Small intestine (tissue), 7 donors: ENCODE measurements around the gene CATSPER4. TPM values are rescaled to one million over a fixed set of nuclear protein-coding genes. Genes with fewer than 3 reads are reported as not detected.

Source experiments
- DNase-seq, 2 donors: peaks; one replicate each; pipeline versions ENCODE4 v3.0.0 to v3.0.0-alpha.2; 2013
- FAIRE-seq: peaks from 2 replicates; lab custom pipeline; 2012; peaks lifted over from hg19 to GRCh38; lab: Jason Lieb, UNC
- H3K27ac ChIP-seq, 3 donors: one replicate each; pipeline ENCODE4 v1.5.1; 2013; ENCODE audit warnings: low read length in 2 of 3, mild to moderate bottlenecking in 2 of 3, control low read depth in 1 of 3, inconsistent platforms in 1 of 3, low read depth in 1 of 3, moderate library complexity in 1 of 3
- H3K27me3 ChIP-seq, 3 donors: one replicate each; pipeline ENCODE4 v1.6.1; 2013; ENCODE audit warnings: low read length in 3 of 3, inconsistent platforms in 1 of 3; ENCODE audit not compliant: control insufficient read depth in 3 of 3, insufficient read depth in 3 of 3
- H3K36me3 ChIP-seq, 3 donors: one replicate each; pipeline ENCODE4 v1.6.1; 2013; ENCODE audit warnings: low read length in 3 of 3, inconsistent platforms in 1 of 3, low read depth in 1 of 3, mild to moderate bottlenecking in 1 of 3, moderate library complexity in 1 of 3; ENCODE audit not compliant: control insufficient read depth in 3 of 3, insufficient read depth in 2 of 3
- H3K4me1 ChIP-seq, 3 donors: one replicate each; pipeline ENCODE4 v1.6.1; 2013; ENCODE audit warnings: low read length in 2 of 3, inconsistent platforms in 1 of 3, low read depth in 1 of 3, mild to moderate bottlenecking in 1 of 3, moderate library complexity in 1 of 3; ENCODE audit not compliant: control insufficient read depth in 3 of 3, insufficient read depth in 2 of 3
- H3K4me3 ChIP-seq, 3 donors: one replicate each; pipeline ENCODE4 v1.5.1; 2013; ENCODE audit warnings: low read length in 3 of 3, control low read depth in 1 of 3, inconsistent platforms in 1 of 3, low read depth in 1 of 3, mild to moderate bottlenecking in 1 of 3, moderate library complexity in 1 of 3
- H3K9me3 ChIP-seq, 2 donors: one replicate each; pipeline ENCODE4 v1.6.1; 2013; ENCODE audit warnings: low read depth in 1 of 2, low read length in 1 of 2; ENCODE audit not compliant: control insufficient read depth in 2 of 2, insufficient read depth in 1 of 2
- WGBS, 3 donors: extraction: QIAGEN DNeasy Blood & Tissue Kit; methylation state at CpG; one replicate each; pipeline ENCODE4 v1.1.7; 2013; 5-methylcytosine and 5-hydroxymethylcytosine counted together
- polyA plus RNA-seq, 4 donors: library from polyadenylated mRNA; stranded (reverse) in 3 of 4; unstranded in 1 of 4; fragments of 200-250 nt in 3 of 4; fragments of 120-200 nt in 1 of 4; gene quantifications; one replicate each; pipeline versions ENCODE4 v1.2.1 to v1.2.3, GENCODE V29; 2013
- donor health status: healthy with polysubstance abuse.
- donor health status: control.
- donor health status: control.
- donor health status: Bipolar disorder and iron deficiency.
- donor health status: healthy.

CATSPER4 gene
- polyA plus RNA-seq, 4 donors: 0.09 TPM; not detected in 3

- no peaks in the 10 kb centered on the region for H3K36me3 ChIP-seq
- peak within 1 kb of the TSS; percentile 86 to 91 (median 91) for H3K27ac ChIP-seq
- H3K9me3 ChIP-seq: no peaks in the 10 kb centered on the region
- peaks cover 0 to 8% (median 0%) of the 10 kb centered on the region in 3 donors for H3K4me1 ChIP-seq
- WGBS, 3 donors: 0% methylated on average over 52 to 73 of the region's 73 CpGs
- DNase-seq (peak; percentile 99), FAIRE-seq (peak; percentile 41)
- H3K27me3 ChIP-seq: no peaks in the 10 kb centered on the region
- peak within 1 kb of the TSS; percentile 56 to 75 (median 74) for H3K4me3 ChIP-seq
Measured at GRCh38 chr1:26233903-26234643, 43.7 kb downstream of the CATSPER4 start, which contains the start of gene CEP85. Gene CEP85 (plus strand): TSS chr1:26234200. CDS start chr1:26239784, 5,584 bp downstream.

DNA sequence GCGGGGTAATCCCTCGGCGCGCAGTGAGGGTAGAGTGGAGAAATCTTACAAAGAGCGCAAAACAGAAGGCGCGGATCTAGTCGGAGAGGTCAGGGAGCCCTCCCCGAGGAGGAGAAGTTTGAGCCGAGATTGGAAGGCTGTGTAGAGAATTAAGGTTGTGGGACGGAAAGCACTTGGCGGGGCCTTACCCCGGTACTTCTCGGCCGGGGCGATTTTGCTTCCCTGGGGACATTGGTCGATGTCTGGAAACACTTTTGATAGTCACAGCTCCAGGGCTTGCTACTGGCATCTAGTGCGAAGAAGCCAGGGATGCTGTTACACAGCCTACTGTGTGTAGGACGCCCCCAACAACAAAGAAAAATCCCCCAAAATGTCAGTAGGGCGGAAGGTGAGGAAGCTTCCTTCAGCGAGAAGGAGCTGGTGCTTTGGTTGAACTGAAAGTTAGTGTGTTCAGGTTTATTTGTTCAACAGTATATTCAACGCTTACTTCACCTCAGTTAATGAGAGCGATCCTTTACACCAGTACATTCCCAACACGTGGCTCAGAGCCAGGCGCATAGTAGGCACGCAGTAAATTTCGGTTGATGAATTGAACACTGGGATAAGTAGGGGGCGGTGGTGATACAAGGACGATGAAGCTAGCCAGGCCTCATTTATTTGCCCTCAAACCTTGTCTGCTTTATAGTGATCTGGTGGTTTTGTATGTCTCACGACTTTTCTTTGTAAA, 44.4 kb downstream of the CATSPER4 start:
- no peak for FAIRE-seq
- Histone ChIP-seq H3K27me3 (no peaks in the 10 kb centered on the region), H3K9me3 (no peaks in the 10 kb centered on the region), H3K4me1 (peaks cover 0 to 8% (median 0%) of the 10 kb centered on the region in 3 donors), H3K27ac (peak overlapping the region; percentile 86 to 91 (median 91)), H3K4me3 (peak overlapping the region; percentile 56 to 75 (median 74)), H3K36me3 (no peaks in the 10 kb centered on the region)
- DNase-seq: peak in 1 of 2 donors; percentile 28
- WGBS, 3 donors: 1 to 2% (median 2%) methylated on average over 30 of the region's 30 CpGs

DNA sequence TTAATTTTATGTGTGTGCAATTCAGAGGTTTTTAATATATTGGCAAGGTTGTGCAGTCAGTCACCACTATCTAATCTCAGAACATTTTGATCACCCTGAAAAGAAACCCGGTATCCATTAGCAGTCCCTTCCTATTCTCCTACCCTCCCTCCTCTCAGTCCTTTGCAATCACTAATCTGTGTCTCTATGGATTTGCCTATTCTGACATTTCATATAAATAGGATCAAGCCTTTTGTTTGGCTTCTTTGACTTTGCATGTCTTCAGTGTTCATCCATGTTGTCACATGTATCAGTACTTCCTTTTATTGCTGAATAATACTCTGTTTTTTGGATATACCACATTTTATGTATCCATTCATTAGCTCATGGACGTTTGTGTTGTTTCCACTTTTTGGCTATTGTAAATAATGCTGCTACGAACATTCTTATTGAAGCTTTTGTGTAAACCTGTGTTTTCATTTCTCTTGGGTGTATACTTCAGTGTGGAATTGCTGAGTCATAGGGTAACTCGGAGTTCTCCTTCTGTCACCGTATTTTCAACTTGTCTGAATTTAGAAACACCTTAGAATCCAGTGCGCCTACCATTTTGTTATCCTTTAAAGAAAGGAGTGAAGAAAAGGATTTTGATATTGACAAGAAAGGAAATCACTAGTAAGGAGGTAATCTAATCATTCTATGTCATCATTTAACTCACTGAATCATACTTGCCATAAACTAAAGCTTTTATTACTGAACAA, 47.0 kb downstream of the CATSPER4 start:
- Histone ChIP-seq H3K9me3 (no peaks in the 10 kb centered on the region), H3K4me3 (no peak overlapping the region), H3K27ac (no peak overlapping the region), H3K4me1 (peaks cover 0 to 8% (median 0%) of the 10 kb centered on the region in 3 donors), H3K27me3 (no peaks in the 10 kb centered on the region), H3K36me3 (no peaks in the 10 kb centered on the region)
- DNase-seq: no peak
- 71 to 74% (median 73%) methylated on average over 6 of the region's 6 CpGs for WGBS, 3 donors
- FAIRE-seq: no peak

DNA sequence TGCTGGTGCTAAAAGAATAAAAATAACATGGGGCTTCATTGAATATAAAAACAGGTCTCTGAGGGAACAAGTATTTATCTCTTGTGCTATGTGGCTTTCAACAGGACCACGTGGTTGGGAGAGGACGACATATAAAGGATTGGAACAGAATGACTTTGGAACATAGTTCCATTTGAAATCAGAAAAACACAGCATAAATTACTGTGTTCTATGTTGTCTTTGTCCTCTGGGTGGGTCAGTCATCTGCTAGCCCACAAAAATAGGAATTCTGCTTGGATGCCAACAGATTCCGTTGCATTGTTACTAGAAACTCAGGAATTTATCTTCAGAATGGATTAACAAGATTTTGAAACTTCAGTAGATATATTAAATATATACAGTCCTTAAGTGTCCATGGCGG, 49.5 kb downstream of the CATSPER4 start:
- 90 to 94% (median 92%) methylated on average over 4 of the region's 4 CpGs for WGBS, 3 donors
- no peaks in the 10 kb centered on the region for H3K9me3 ChIP-seq
- H3K36me3 ChIP-seq: peaks cover 0 to 10% (median 0%) of the 10 kb centered on the region in 3 donors
- no peak overlapping the region for H3K4me3 ChIP-seq
- no peak for FAIRE-seq
- no peaks in the 10 kb centered on the region for H3K27me3 ChIP-seq
- peaks cover 0 to 3% (median 0%) of the 10 kb centered on the region in 3 donors for H3K4me1 ChIP-seq
- no peak overlapping the region for H3K27ac ChIP-seq
- no peak for DNase-seq

Other genes with a start within 250 kb of the CATSPER4 start
- gene PAFAH2, start 192.5 kb upstream of the CATSPER4 start, polyA plus RNA-seq: 10 to 100 TPM; 17.2 to 32.7 (median 26.1) TPM
- under 1 TPM in 2 of 4 donors, not detected in 2; 0.41 to 0.51 TPM for gene EXTL1, start 168.8 kb upstream of the CATSPER4 start, polyA plus RNA-seq
- 10 to 100 TPM in 1 of 4 donors, under 1 TPM in 3; 0.09 to 43.2 (median 0.36) TPM for gene SLC30A2, start 144.5 kb upstream of the CATSPER4 start, polyA plus RNA-seq
- 10 to 100 TPM in 1 of 4 donors, 1 to 10 TPM in 2, under 1 TPM in 1; 0.91 to 11.3 (median 2.8) TPM for gene TRIM63, start 123.0 kb upstream of the CATSPER4 start, polyA plus RNA-seq
- 10 to 100 TPM in 1 of 4 donors, 1 to 10 TPM in 3; 3.2 to 13.9 (median 5.3) TPM for gene PDIK1L, start 78.8 kb upstream of the CATSPER4 start, polyA plus RNA-seq
- gene FAM110D, start 31.5 kb upstream of the CATSPER4 start, polyA plus RNA-seq: 1 to 10 TPM in 1 of 4 donors, under 1 TPM in 2, not detected in 1; 0.32 to 3.1 (median 0.54) TPM
- gene C1orf232, start 21.6 kb upstream of the CATSPER4 start, polyA plus RNA-seq: not detected
- gene ZNF593, start 20.7 kb upstream of the CATSPER4 start, polyA plus RNA-seq: 100 to 1,000 TPM in 2 of 4 donors, 10 to 100 TPM in 2; 27.7 to 152 (median 94.7) TPM
- under 1 TPM in 2 of 4 donors, not detected in 2; 0.16 to 0.50 TPM for gene ZNF593OS, start 18.8 kb upstream of the CATSPER4 start, polyA plus RNA-seq
- 10 to 100 TPM; 16.1 to 85.0 (median 47.9) TPM for gene CNKSR1, start 13.1 kb upstream of the CATSPER4 start, polyA plus RNA-seq
- 10 to 100 TPM in 1 of 4 donors, 1 to 10 TPM in 3; 2.7 to 11.0 (median 5.6) TPM for gene CEP85, start 43.6 kb downstream of the CATSPER4 start, polyA plus RNA-seq
- 100 to 1,000 TPM in 3 of 4 donors, 10 to 100 TPM in 1; 90.9 to 238 (median 178) TPM for gene SH3BGRL3, start 89.5 kb downstream of the CATSPER4 start, polyA plus RNA-seq
- 10 to 100 TPM in 2 of 4 donors, 1 to 10 TPM in 2; 1.1 to 35.5 (median 11.4) TPM for gene UBXN11, start 116.0 kb downstream of the CATSPER4 start, polyA plus RNA-seq
- 100 to 1,000 TPM in 1 of 4 donors, 10 to 100 TPM in 3; 23.1 to 116 (median 36.8) TPM for gene CD52, start 127.4 kb downstream of the CATSPER4 start, polyA plus RNA-seq
- 100 to 1,000 TPM in 2 of 4 donors, 1 to 10 TPM in 2; 2.4 to 267 (median 63.7) TPM for gene CRYBG2, start 163.5 kb downstream of the CATSPER4 start, polyA plus RNA-seq
- gene ZNF683, start 182.1 kb downstream of the CATSPER4 start, polyA plus RNA-seq: under 1 TPM in 2 of 4 donors, not detected in 2; 0.07 to 0.13 TPM
- under 1 TPM in 1 of 4 donors, not detected in 3; 0.03 TPM for gene LIN28A, start 220.2 kb downstream of the CATSPER4 start, polyA plus RNA-seq
- gene DHDDS, start 241.7 kb downstream of the CATSPER4 start, polyA plus RNA-seq: 10 to 100 TPM; 21.2 to 32.9 (median 30.8) TPM